Measurements from ENCODE around the gene UNG.
"Not testable (repeated sequence)": the region's sequence is repeated elsewhere in the genome, so short reads cannot be mapped to it uniquely, and the experiment has no call there.

UNG gene

DNA sequence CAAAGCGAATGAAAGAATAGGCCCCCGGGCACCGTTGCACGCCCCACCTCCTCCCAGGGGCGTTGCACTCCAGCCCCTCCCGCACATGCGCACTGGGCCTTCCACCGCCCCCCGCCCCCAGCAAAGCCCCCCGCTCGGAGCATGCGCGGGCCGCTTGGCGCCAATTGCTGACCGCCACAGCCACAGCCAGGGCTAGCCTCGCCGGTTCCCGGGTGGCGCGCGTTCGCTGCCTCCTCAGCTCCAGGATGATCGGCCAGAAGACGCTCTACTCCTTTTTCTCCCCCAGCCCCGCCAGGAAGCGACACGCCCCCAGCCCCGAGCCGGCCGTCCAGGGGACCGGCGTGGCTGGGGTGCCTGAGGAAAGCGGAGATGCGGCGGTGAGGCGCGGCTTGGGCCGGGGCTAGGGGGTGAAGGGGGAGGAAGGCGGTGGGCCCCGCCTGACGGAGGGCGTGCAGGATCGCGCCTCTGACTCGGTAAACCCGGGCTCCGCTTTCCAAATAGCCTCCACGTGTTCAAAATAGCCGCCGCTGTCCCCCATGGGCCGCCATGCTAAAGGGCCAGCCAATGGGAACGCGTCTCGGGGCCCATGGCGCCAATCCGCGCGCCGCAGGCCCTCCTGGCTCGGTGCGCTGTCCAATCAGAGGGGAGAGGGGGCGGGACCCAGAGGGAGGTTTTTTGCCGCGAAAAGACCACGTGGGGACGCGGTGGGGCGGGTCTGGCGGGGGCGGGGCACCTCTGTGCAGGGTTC, at the start of gene UNG:
Gene UNG, plus strand, starts transcription at position 163 of the 748 bp plus-strand sequence. Its CDS starts 83 bp downstream, at position 246.
- peak; percentile 97 for DNase-seq

DNA sequence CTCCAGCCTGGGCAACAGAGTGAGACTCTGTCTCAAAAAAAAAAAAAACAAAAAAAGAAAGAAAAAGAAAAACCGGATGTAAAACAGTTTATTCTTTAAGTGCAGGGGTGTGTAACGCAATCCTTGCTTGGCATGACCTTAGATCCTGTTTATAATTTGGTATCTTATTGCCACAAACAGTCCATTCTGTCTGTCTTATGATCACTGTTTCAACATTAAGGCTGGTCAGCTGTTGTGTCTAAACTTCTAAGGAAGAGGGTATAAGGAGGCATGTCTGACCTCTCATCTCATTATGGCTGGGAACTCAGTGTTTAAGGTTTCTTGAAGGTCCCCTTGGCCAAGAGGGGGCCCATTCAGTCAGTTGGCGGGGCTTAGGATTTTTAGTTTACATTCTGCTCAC, 48.7 kb upstream of the UNG start:
- not testable (repeated sequence) for DNase-seq

DNA sequence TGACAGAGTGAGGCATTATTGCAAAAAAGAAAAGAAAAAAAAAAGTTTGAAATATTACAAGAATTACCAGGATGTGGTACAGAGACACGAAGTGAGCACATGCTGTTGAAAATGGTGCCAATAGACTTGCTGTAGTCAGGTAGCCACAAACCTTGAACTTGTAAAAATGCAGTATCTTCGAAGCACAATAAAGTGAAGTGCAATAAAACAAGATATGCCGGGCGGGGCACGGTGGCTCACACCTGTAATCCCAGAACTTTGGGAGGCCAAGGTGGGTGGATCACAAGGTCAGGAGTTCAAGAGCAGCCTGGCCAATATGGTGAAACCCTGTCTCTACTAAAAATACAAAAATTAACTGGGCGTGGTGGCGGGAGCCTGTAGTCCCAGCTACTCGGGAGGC, 47.6 kb upstream of the UNG start:
- not testable (repeated sequence) for DNase-seq

DNA sequence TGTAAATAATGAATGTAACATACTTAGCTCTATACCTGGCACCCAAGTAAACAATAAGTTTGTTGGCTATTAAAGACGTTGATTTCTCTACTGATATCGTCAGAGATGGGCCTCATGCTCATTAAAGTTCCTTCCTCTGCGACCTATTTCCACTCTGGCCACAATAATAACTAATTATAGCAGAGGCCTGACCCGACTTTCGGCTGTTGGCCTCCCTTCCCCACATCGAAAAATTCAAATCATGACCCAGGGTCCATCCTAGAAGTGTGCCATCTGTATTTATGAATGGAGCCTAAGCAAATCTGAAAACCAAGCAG, 45.3 kb upstream of the UNG start:
- DNase-seq, result no peak

DNA sequence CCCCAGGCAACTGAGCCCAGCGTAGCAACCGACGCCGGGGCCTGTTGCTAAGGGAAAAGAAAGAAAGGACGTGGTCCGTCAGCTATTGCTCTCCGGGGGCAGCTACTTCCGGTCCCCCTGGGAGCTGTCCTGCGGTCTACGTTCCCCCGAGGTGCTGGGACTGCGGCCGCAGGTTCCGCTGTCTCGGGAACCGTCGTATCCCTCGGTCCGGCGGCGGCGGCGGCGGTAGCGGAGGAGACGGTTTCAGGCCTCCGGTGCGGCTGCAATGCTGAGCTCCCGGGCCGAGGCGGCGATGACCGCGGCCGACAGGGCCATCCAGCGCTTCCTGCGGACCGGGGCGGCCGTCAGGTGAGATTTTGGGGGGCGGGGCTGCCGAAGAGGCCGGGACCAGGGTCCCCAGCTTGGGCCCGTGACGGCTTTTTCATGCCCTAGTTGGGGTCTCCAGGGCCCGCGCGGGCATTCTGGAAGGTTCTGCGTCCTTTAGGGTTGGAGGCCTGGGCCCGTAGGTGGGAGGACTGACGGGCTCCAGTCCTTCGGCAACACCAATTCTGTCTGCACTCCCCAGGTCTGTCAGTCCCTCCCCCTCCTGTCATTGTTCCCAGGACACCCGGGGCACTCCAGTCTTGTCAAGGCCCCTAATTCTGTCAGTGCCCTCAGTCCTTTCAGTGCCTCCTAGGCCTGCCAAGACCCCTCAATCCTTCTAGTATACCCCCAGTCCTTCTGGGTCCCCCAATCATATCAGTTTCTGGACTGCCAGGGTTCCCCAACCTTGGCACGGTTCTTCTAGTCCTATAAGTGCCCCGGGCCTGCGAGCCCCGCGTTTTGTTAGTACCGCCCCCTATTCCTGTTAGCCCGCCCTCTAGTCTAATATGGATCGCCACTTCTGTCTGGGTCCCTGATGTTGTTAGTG, 44.7 kb upstream of the UNG start, which contains the start of gene USP30:
Gene USP30, plus strand, starts transcription at position 163 of the 910 bp plus-strand sequence. Its CDS starts 103 bp downstream, at position 266.
- DNase-seq, result peak; percentile 89

DNA sequence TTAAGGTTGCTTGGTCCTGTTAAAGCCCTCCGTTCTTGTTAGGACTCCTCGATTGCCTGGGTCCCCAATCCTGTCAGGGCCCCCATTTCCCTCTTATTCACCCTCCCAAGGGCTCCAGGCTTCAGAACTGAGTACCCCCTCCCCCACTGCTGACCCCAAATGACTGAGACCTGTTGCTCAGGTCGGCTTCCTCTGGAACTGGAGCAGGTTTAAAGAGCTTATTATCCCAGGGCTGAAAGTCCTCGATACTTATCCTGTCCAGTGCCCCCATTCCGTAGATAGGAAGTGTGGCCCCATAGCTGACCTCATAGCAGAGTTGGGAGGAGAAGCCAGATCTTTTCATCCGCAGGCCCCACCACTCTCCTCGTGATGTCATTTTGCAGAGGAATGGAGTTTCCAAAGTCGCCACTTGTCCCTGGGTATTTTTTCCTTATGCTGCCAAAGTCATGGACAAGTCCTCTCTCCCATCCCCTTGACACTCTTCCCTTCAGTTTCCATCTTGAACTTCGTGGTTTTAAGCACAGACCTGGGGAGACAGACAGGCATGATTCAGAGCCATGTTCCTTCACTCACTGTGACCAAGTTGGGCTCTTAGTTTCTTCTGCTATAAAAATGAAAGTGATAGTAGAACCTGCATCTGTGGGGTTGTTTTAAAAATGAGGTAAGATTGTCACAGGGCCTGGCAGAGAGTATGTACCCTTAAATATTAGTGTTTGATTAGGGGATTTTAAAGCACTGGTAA, 43.8 kb upstream of the UNG start:
- DNase-seq, result peak; percentile 77

DNA sequence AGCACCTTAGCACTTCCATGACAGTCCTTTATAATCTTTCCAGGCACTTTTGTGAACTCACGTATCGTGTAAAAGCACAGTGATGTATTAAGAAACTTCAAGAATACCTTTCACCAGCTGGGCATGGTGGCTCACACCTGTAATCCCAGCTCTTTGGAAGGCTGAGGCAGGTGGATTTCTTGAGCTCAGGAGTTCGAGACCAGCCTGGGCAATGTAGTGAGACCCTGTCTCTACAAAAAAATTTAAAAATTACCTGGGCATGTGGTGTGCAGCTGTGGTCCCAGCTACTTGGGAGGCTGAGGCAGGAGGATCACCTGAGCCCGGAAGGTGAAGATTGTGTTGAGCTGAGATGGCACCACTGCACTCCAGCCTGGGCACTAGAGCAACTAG, 43.3 kb upstream of the UNG start:
- DNase-seq, result not testable (repeated sequence)

DNA sequence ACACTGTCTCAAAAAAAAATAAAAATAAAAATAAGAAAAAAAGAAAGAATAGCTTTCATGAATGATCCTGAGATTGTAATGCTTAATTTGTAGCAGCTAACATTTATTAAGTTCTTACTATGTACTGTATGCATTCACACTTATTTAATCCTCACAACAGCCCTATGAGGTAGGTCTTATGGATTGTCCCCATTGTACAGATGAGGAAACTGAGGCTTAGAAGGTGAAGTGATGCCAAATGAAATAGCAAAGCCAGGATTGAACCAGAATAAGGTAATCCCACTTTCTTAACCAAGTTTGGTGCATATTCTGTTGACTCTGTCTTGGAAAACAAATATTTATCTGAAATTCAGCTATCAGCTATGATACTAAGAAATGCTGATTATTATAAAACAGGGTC, 42.9 kb upstream of the UNG start:
- no peak for DNase-seq

DNA sequence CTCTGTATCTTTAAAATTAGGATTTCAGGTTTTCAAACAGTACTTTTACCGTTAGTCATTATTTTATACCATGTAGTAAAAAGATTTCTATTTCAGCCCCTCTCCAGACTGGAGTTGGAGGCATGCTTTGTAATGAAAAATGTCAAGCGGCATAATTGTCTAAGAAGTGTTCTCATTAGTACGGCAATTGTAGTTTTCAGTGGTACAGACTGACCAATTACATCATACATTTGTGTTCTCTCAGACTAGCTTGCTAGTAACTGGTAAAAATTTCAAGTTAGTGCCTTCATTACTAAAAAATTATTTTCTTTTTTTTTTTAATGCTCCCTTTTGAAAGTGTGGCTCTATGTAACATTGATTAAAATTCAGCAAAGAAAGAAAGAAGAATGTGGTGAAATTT, 40.5 kb upstream of the UNG start:
- no peak for DNase-seq

DNA sequence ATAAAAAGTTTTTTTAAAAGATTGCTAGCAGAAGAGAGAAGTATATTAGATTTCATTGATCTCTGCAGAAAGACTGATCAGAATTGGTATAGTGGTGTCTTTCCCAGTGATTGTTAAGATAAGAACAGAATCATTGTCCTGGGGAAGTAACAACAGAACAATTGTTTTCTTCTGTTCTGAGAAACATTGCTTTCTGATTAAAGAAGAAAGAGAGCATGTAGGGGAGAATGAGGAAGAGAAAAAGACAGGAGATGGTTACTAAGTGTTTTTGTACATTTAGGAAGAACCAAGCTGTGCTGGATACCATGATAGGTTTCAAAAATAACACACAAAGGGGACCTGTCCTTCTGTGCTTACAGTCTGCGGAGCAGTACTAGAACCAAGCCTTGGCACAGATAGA, 40.0 kb upstream of the UNG start:
- DNase-seq, result no peak

DNA sequence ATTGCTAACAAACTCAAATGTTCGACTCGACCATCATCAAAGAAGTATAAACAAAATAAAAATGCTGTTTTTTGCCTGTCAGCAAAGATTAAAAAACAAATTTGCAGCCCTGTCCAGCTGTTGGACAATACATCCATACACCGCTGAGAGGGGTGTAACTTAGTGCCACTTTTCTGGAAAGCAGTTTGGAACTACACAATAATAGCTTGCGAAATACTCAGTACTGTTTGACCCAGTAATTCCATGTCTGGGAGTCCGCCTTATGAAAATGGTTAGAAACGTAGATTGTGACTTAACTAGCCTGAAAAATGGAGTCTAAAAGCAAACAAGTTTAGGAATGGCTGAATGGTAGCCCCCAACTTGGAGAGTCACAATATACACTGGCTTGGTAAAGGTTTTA, 38.6 kb upstream of the UNG start:
- no peak for DNase-seq

DNA sequence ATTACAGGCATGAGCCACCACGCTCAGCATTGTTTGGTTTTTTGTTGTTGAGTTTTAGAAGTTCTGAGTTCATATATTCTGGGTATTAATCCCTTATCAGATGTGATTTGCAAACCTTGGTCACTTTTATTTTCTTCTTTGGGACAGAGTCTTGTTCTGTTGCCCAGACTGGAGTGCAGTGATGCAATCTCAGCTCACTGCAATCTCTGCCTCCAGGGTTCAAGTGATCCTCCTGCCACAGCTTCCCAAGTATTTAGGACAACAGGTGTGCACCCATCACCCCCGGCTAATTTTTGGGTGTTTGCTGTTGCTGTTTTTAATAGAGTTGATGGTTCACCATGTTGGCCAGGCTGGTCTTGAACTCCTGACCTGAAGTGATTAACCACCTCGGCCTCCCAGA, 33.3 kb upstream of the UNG start:
- DNase-seq, result no peak

DNA sequence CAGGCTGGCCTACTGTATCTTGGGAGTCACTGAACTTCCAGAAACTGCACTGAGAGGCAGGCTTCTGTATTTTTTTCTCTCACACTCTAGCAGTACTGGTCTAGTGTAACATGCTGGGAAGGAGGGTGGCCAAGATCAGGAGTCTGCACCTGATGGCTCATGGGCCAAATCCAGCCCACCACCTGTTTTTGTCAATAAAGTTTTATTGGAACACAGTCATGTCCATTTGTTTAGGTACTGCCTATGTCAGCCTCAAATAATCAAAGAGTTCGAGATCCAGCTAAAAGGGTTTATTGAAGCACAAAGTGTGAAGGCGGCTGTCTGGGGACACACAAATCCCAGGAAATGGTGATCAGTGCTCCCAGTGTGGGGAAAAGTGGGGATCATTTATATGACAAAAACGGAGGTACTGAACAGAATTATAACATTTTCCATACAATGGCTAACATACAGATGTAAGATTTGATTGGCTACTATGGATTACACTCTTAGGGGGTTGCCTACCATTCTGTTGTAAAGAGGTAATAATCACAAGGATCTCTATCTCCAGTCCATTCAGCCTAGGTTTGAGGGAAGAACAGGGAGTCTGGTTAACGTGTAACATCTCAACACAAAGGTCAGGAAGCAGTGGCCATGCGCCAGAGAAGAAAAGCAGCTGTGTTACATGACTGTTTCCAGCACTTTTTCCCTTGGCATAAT, 32.1 kb upstream of the UNG start:
- DNase-seq, result no peak

DNA sequence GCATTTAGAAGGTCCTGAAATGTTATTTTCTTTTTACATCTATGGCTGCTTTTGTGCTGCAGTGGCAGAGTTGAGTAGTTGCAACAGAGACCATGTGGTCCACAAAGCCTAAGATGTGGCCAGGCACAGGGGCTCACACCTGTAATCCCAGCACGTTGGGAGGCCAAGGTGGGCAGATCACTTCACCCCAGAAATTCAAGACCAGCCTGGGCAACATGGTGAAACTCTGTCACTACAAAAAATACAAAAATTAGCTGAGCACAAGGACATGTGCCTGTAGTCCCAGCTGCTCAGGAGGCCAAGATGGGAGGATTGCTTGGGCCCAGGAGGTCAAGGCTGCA, 31.6 kb upstream of the UNG start:
- DNase-seq, result no peak

DNA sequence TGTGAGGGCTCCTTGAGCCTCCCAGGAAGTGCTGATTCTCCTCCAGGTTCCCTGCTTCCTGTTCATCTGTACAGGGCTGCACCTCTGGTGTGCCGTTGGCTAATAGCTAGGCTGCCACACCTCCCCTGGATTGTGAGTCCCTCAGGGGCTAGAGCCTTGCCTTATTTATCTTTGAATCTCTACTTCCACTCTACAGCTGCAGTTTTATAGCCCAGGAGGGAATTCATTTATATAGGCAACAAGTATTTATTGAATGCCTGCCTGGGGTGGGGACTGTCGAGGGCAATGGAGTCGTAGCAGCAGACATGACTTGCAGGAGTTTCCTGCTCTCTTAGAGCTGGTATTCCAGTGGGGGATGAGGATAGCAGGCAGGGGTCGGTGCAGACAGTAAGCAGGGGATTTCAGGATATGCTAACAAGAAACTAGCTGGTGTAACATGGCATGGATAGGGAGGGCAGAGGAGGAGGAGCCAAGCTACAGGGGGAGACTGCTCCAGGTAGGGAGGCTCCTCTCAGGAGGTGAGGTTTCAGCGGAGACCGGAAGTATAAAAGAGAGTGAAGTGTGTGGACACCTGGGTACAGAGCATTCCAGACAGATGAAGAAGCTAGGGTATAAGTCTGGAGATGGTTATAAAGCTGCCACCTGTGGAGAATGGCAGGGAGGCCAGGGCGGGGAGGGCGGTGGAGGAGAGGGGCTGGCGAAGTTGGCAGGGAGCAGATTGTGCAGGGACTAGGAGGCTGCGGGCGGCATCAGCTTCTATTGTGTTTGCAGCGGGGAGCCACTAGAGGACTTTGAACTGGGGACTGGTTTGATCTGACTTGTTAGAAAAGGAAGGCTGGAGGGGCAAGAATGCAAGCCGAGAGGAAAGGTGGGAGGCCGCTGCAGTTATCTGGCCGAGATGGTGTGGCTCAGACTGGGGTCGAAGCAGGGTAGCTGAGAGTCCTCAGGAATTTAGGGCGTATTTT, 27.8 kb upstream of the UNG start:
- DNase-seq, result no peak

DNA sequence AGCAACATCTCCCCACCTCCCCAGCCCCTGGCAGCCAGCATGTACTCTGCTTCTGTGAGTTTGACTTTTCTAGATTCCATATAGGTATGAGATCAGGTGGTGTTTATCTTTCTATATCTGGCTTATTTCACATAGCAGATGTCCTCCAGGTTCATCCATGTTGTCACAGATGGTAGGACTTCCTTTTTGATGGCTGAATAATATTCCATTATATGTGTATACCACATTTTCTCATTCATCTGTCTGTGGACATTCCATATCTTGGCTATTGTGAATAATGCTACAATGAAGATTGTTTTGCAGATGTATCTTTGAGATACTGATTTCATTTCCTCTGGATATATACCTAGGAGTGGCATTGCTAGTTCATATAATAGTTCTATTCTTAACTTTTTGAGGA, 22.5 kb upstream of the UNG start:
- DNase-seq, result no peak

DNA sequence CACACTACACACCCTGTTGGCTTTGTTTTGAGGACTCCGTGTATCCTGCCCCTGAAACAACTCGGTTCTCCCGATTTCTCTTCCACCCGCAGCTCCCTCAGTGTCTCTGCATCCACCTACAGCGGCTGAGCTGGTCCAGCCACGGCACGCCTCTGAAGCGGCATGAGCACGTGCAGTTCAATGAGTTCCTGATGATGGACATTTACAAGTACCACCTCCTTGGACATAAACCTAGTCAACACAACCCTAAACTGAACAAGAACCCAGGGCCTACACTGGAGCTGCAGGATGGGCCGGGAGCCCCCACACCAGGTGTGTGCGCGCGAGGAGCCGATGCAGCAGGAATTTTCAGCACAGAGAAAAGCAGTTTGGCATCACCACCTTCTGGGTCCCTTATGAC, 14.6 kb upstream of the UNG start:
- DNase-seq, result no peak

DNA sequence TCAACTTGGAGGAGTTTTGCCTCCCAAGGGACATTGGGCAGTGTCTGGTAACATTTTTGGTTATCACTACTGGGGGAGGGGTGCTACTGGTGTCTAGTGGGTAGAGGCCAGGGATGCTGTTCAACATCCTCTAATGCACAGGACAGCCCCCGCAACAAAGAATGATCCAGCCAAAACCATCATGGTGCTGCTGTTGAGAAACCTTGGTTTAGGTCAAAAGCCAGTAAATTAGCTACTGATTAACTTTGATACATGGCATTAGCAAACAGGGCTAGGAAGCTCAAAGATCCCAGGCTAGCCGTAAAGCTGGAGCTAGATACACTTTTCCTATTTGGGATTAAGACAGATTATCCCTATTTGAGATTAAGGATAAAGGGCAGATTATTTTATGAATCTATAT, 13.0 kb upstream of the UNG start:
- DNase-seq, result no peak

DNA sequence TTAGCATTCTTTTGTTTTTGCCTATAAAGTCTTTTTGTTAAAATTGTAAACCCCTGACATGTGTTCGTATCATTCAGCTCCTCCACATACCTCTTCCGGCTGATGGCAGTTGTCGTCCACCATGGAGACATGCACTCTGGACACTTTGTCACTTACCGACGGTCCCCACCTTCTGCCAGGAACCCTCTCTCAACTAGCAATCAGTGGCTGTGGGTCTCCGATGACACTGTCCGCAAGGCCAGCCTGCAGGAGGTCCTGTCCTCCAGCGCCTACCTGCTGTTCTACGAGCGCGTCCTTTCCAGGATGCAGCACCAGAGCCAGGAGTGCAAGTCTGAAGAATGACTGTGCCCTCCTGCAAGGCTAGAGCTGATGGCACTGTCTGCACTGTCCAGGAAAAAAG, 11.8 kb upstream of the UNG start:
- DNase-seq, result no peak

DNA sequence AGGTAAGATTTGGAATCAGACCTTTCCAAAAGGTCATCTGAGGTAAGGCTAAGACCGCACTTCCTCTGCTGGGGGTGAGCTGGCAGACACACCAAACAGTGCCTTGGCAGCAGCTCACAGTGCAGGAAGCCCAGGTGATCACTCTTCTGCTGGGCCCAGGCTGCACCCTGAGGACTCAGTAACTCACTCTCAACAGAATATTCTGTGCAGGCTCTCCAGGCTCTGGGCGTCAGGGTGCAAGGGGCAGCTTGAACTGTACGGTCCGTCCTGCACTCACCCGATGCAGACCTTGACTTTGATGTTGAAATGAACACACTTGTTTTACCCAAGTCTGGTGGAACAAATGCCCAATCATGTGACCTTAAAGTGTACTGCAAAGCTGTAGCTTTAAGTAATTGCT, 10.1 kb upstream of the UNG start:
- DNase-seq, result no peak

DNA sequence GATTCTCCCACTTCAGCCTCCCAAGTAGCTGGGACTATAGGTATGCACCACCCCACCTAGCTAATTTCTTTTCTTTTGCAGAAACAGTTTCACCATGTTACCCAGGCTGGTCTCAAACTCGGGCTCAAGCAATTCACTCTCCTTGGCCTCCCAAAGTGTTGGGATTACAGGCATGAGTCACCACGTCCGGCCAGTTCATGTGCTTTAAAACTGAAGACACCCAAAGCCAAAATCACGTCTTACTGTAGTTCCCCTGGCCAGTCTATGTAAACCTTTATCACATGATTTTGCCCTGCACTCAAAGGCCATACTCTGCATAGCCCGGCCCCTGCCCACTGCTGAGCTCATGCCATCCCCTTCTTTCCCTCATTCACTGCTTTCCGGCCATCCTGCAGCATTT, 8.6 kb upstream of the UNG start:
- no peak for DNase-seq

DNA sequence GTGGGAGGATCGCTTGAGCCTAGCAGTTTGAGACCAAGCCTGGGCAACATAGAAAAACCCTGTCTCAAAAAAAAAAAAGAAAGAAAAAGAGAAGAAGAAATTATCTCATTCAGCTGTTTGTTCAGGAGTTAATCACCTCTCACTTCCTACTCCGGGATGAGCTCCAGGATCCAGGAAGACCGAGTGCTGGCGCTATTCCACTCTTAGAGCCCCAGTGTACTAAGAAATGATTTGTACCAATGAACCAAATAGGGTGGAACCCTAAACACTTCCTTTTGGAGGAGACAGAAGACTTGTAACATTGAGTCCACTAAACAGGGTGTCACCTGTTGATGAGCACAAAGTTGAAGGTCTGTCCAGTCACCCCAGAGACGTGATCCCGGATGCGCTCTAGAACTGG, 7.7 kb upstream of the UNG start:
- no peak for DNase-seq
